AG04449 (cell line): ENCODE results near the gene MAPK8IP3.

ENCODE experiments used
- CTCF ChIA-PET: fragments of 350-600 bp; formaldehyde crosslinking; extraction: SDS; loops from one replicate; lab custom pipeline; 2021; ENCODE audit warnings: antibody characterized with exemption; lab: Yijun Ruan, JAX
- POLR2A ChIA-PET: fragments of 400-600, 350-600 bp; formaldehyde crosslinking; extraction: SDS; loops from one replicate; lab custom pipeline; 2020; ENCODE audit warnings: antibody characterized with exemption, inconsistent platforms; lab: Yijun Ruan, JAX
- DNase-seq: peaks from one replicate; pipeline ENCODE4 v3.0.0-alpha.2; 2010; ENCODE audit warnings: low read depth, low spot score
- H3K4me3 ChIP-seq: 2 replicates; pipeline ENCODE4 v1.5.1; 2011; ENCODE audit warnings: low read depth, mild to moderate bottlenecking, control low read depth, low read length
- CTCF ChIP-seq: IDR thresholded peaks from one replicate; pipeline ENCODE4 v1.5.1; 2011; ENCODE audit warnings: mild to moderate bottlenecking, moderate library complexity, low read length, control low read depth, inconsistent platforms; ENCODE audit not compliant: insufficient read depth; ENCODE audit errors: missing control alignments

Gene MAPK8IP3

GRCh38 chr16:1734816-1735215, 28.8 kb downstream of the MAPK8IP3 start:
- no peak overlapping the region for H3K4me3 ChIP-seq
- no peak for TF ChIP-seq CTCF
- CTCF ChIA-PET, result no interaction called here
- POLR2A ChIA-PET, result no interaction called here
- no peak for DNase-seq

DNA sequence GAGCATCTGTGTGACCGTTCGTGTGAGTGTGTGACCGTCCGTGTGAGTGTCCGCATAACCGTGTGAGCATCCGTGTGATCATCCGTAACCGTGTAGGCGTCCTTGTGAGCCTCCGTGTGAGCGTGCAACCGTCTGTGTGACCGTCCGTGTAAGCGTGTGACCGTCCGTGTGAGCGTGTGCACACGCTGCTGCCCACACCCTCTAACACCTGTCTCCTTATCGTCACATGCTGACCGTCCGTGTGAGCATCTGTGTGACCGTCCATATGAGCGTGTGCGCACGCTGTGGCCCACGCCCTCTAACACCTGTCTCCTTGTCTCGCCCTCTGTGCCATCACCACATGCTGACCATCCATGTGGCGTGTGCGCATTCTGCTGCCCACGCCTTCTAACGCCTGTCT, 34.2 kb downstream of the MAPK8IP3 start:
- ChIA-PET POLR2A (no interaction called here), CTCF (interaction anchor here (1.2 kb wide), 1 partner anchor 16 kb away, joined by 5 read pairs; no protein-coding TSS in a partner anchor)
- DNase-seq, result no peak
- TF ChIP-seq CTCF, result no peak
- H3K4me3 ChIP-seq, result no peak overlapping the region

GRCh38 chr16:1740781-1741490, 34.9 kb downstream of the MAPK8IP3 start:
- DNase-seq, result no peak
- no peak for TF ChIP-seq CTCF
- no peak overlapping the region for H3K4me3 ChIP-seq
- ChIA-PET CTCF (interaction anchor here (1.1 to 1.3 kb wide), 4 partner anchors 8 to 35 kb away, joined by 3 to 6 read pairs (median 4); partner anchors contain the start of gene MAPK8IP3), POLR2A (no interaction called here)

DNA sequence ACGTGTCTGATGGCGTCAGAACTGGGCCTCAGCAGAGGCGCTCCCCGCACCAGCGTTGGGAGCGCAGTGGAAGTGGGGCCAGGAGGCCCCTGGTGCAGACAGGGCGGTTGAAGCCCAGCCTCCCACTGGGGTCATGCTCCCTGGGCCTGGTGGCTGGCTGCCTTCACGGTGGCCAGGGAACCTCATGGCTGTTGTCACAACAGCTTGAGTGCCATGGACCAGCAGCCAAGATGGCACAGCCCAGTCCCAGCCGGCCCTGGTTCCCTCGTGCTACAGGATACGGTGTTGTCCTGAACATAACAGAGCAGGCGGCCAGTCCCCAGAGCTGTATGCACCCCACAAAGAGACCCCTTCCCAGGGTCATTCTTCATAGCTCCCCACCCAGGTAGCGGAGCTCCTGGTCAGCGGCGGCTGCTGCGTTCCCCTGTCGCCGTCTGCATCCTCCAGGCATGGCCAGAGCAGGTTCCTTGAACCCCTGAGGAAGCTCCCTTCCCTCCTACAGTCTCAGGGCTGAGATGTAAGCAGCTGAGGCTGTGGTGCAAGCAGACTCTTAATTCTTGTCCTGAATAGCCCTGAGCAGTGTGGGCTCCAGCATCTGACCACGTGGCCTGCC, 35.7 kb downstream of the MAPK8IP3 start:
- DNase-seq, result no peak
- ChIA-PET CTCF (interaction anchor here (1.1 to 1.3 kb wide), 4 partner anchors 9 to 36 kb away, joined by 3 to 6 read pairs (median 4); partner anchors contain the start of gene MAPK8IP3), POLR2A (no interaction called here)
- H3K4me3 ChIP-seq, result no peak overlapping the region
- TF ChIP-seq CTCF, result no peak

DNA sequence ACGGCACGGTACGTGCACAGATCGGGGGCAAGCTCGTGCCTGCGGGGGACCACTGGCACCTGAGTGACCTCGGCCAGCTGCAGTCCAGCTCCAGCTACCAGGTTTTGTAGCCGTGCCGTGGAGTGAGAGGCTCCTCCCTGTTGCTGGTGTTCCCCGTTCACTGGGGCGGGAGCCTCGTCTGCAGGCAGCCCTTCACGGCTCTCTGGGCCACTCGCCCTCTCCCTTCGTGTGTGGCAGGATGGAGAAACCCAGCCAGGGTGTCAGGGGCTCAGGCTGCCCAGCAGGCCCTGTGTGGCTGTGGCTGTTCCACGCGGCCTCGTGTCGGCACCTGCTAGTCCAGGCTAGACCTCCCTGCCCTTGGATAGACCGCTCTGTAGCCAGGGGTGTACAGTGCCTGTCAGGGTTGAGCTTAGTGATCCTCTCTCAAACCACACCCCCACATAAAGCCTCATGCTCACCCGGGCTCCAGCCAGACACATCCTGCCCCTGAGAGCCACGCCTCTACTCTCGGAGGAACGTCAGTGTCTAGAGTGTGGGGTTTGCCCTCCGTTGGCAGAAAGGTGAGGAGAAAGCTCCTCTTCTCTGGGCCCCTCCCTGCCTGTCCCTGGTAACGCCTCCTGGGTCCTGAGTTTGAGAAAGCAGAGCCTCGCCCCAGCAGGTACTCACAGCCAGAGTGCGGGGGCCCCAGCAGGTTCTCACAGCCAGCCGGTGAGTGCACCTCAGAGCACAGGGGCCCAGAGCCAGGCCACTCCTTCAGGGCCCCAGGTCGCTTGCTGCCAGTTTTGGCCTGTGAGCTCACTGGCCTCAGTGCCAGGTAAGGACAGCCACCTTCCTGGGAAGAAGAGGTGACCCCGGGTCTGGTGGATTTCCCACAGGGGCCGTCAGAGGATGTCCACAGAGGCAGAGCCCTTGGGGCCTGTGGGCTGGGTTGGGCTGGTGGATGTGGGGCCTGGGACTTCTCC, 37.7 kb downstream of the MAPK8IP3 start:
- POLR2A ChIA-PET, result no interaction called here
- no peak overlapping the region for H3K4me3 ChIP-seq
- CTCF ChIA-PET, result interaction anchor here (3.2 kb wide), 1 partner anchor 37 kb away, joined by 22 read pairs; the partner anchor contains the start of gene MAPK8IP3
- no peak for TF ChIP-seq CTCF
- DNase-seq, result no peak
